ENCODE results near the gene RPP25. TPM values are rescaled to one million over a fixed set of nuclear protein-coding genes. Genes with fewer than 3 reads are reported as not detected.
A peak's percentile ranks its signal among the peaks of the same experiment; 100 is the strongest.

RPP25 gene
- total and polyA plus RNA-seq, 2 of the 13 experiments (the other 11 are each of a cell fraction or from before 2014, with no cell fraction given) = 0.05 to 0.11 TPM

GRCh38 chr15:74937590-74938371 lies 18.8 kb downstream of the RPP25 start, which contains the start of gene COX5A (continued):
- TF ChIP-seq KDM5B (CRISPR knock-in tag; IDR thresholded peaks at IDR 0.05; ENCODE audit: borderline replicate concordance) (no peak; the same call in 1 of the 2 replicates), ZNF776 (CRISPR knock-in tag; IDR thresholded peaks at IDR 0.05) (peak; percentile 68; the same call in 1 of the 2 replicates), CC2D1A (CRISPR knock-in tag; IDR thresholded peaks at IDR 0.05) (no peak), ZNF414 (CRISPR knock-in tag; IDR thresholded peaks at IDR 0.05) (peak; percentile 98), BRCA1 (CRISPR knock-in tag; IDR thresholded peaks at IDR 0.05) (0 out of 2 replicates have a peak, but pooled peaks have one; percentile 27), ZSCAN21 (CRISPR knock-in tag; IDR thresholded peaks at IDR 0.05; ENCODE audit: borderline replicate concordance) (peak; percentile 91; the same call in 1 of the 2 replicates), KLF6 (CRISPR knock-in tag; IDR thresholded peaks at IDR 0.05) (peak; percentile 80; the same call in 1 of the 2 replicates), ATF2 (CRISPR knock-in tag; IDR thresholded peaks at IDR 0.05) (0 out of 2 replicates have a peak, but pooled peaks have one; percentile 11), HNF1B (CRISPR knock-in tag; IDR thresholded peaks at IDR 0.05) (no peak; the same call in 1 of the 2 replicates), ZBTB46 (CRISPR knock-in tag; IDR thresholded peaks at IDR 0.05; ENCODE audit: borderline replicate concordance) (no peak), TCF12 (IDR thresholded peaks at IDR 0.05) (no peak), TCF12 (CRISPR knock-in tag; IDR thresholded peaks at IDR 0.05) (0 out of 2 replicates have a peak, but pooled peaks have one; percentile 63), ZSCAN22 (CRISPR knock-in tag; IDR thresholded peaks at IDR 0.05) (no peak), GZF1 (CRISPR knock-in tag; IDR thresholded peaks at IDR 0.05) (no peak), CREM (IDR thresholded peaks at IDR 0.05) (no peak), CREM (CRISPR knock-in tag; IDR thresholded peaks at IDR 0.05) (no peak), IKZF1 (IDR thresholded peaks at IDR 0.05) (no peak), HOXA9 (CRISPR knock-in tag; IDR thresholded peaks at IDR 0.05; ENCODE audit: borderline replicate concordance) (no peak), GPN1 (CRISPR knock-in tag; IDR thresholded peaks at IDR 0.05; ENCODE audit: borderline replicate concordance) (no peak), KAT7 (CRISPR knock-in tag; IDR thresholded peaks at IDR 0.05; ENCODE audit: borderline replicate concordance) (no peak; the same call in 1 of the 2 replicates), ZNF891 (CRISPR knock-in tag; IDR thresholded peaks at IDR 0.05) (no peak), MIER3 (CRISPR knock-in tag; IDR thresholded peaks at IDR 0.05; ENCODE audit: borderline replicate concordance) (peak; percentile 44; the same call in 1 of the 2 replicates), SRY (CRISPR knock-in tag; IDR thresholded peaks at IDR 0.05) (peak; percentile 77; the same call in 1 of the 2 replicates), IKZF5 (CRISPR knock-in tag; IDR thresholded peaks at IDR 0.05) (no peak; the same call in 1 of the 2 replicates)

Data from HepG2 (cell line).